GM12878 (cell line): ENCODE data around the gene MFSD8. TPM values are rescaled to one million over a fixed set of nuclear protein-coding genes. Genes with fewer than 3 reads are reported as not detected.

Experiments used
- ATAC-seq: fragments of 200-7000 bp; cut with Tn5 transposase; 3 replicates; pipeline ENCODE4 v1.9.1; 2020; ENCODE audit warnings: mild to moderate bottlenecking, moderate library complexity
- BruUV-seq: library from RNA; stranded (reverse); fragments of 400-500 nt; replicated peaks from 2 replicates; lab custom pipeline; 2021; lab: Mats Ljungman, UMichigan
- CTCF ChIA-PET: fragments of 300-600 bp; sonication (Branson Sonifier 250); formaldehyde crosslinking; extraction: SDS; loops from one replicate; lab custom pipeline; 2021; ENCODE audit warnings: inconsistent platforms; lab: Yijun Ruan, JAX
- POLR2A ChIA-PET: fragments of 350-600 bp; formaldehyde crosslinking; extraction: SDS; loops from one replicate; lab custom pipeline; 2021; ENCODE audit warnings: inconsistent platforms; lab: Charles Lee
- RAD21 ChIA-PET: fragments of 300-600 bp; sonication (Branson Sonifier 250); formaldehyde crosslinking; loops from one replicate; lab custom pipeline; 2023; ENCODE audit warnings: antibody characterized with exemption; ENCODE audit not compliant: unreplicated experiment; lab: Charles Lee
- SMC1A ChIA-PET: fragments of 300-600 bp; sonication (Branson Sonifier 250); formaldehyde crosslinking; loops from one replicate; lab custom pipeline; 2023; ENCODE audit not compliant: unreplicated experiment, uncharacterized antibody; lab: Charles Lee
- DNase-seq: peaks from one replicate; pipeline ENCODE4 v3.0.0-alpha.2; 2011; ENCODE audit warnings: low read depth, low spot score
- FAIRE-seq: peaks from 3 replicates; lab custom pipeline; 2011; peaks lifted over from hg19 to GRCh38; lab: Jason Lieb, UNC
- H2AFZ ChIP-seq: 2 replicates; pipeline ENCODE4 v1.6.0; 2011; ENCODE audit warnings: low read depth, low read length, control low read depth; ENCODE audit not compliant: control insufficient read depth
- H3K27ac ChIP-seq: 2 replicates; pipeline ENCODE4 v1.5.1; 2011; ENCODE audit warnings: control low read depth; ENCODE audit not compliant: control insufficient read depth, insufficient read depth
- H3K27me3 ChIP-seq, 2 experiments: replicated peaks in 1 of 2; 2 replicates each; pipeline versions ENCODE4 v1.6.0 to v1.6.1; 2011; ENCODE audit warnings: low read length in 1 of 2; ENCODE audit not compliant: control insufficient read depth in 2 of 2, insufficient read depth in 2 of 2
- H3K36me3 ChIP-seq, 2 experiments: 2 replicates each; pipeline ENCODE4 v1.5.1; 2011; ENCODE audit warnings: low read length in 1 of 2; ENCODE audit not compliant: control insufficient read depth in 2 of 2, insufficient read depth in 2 of 2
- H3K4me1 ChIP-seq: 2 replicates; pipeline ENCODE4 v1.6.1; 2011; ENCODE audit warnings: mild to moderate bottlenecking, low read length, moderate library complexity, mixed read lengths; ENCODE audit not compliant: control insufficient read depth, insufficient read depth
- H3K4me2 ChIP-seq: 2 replicates; pipeline ENCODE4 v1.6.0; 2011; ENCODE audit warnings: control low read depth; ENCODE audit not compliant: control insufficient read depth, insufficient read depth
- H3K4me3 ChIP-seq: fragments of 200-600 bp; sonication (generic); 2 replicates; pipeline ENCODE4 v1.5.1; 2016
- H3K79me2 ChIP-seq: 2 replicates; pipeline ENCODE4 v1.6.0; 2011; ENCODE audit warnings: low read length; ENCODE audit not compliant: control insufficient read depth, insufficient read depth
- H3K9ac ChIP-seq: 2 replicates; pipeline ENCODE4 v1.8.0; 2011; ENCODE audit warnings: low read length, control low read depth, mixed read lengths; ENCODE audit not compliant: control insufficient read depth, insufficient read depth
- H3K9me3 ChIP-seq: replicated peaks from 3 replicates; pipeline ENCODE4 v1.5.1; 2011; ENCODE audit warnings: mild to moderate bottlenecking, low read length; ENCODE audit not compliant: control insufficient read depth, insufficient read depth
- H4K20me1 ChIP-seq: 2 replicates; pipeline ENCODE4 v1.6.0; 2011; ENCODE audit not compliant: control insufficient read depth, insufficient read depth
- BHLHE40 ChIP-seq, 2 experiments: fragments of 450-650 bp in 1 of 2; IDR thresholded peaks; 2 replicates each; pipeline ENCODE4 v1.6.1; 2011 to 2017; ENCODE audit warnings: low read depth in 2 of 2, borderline replicate concordance in 1 of 2, improper control_type of control experiment in 1 of 2, low read length in 1 of 2, mild to moderate bottlenecking in 1 of 2
- ETV6 ChIP-seq, 2 experiments: fragments of 450-650 bp in 1 of 2; IDR thresholded peaks in 1 of 2; conservative IDR thresholded peaks in 1 of 2; 2 replicates each; pipeline ENCODE4 v1.6.1; 2014; ENCODE audit warnings: antibody characterized with exemption in 1 of 2, borderline replicate concordance in 1 of 2, low read depth in 1 of 2, mild to moderate bottlenecking in 1 of 2, moderate library complexity in 1 of 2
- HDAC2 ChIP-seq: fragments of 200-600 bp; sonication (generic); IDR thresholded peaks from 2 replicates; pipeline ENCODE4 v1.6.1; 2017
- LARP7 ChIP-seq: fragments of 450-650 bp; IDR thresholded peaks from 2 replicates; pipeline ENCODE4 v1.6.1; 2017; ENCODE audit warnings: mild to moderate bottlenecking
- NKRF ChIP-seq: fragments of 450-650 bp; conservative IDR thresholded peaks from 2 replicates; pipeline ENCODE4 v1.6.1; 2017; ENCODE audit warnings: mild to moderate bottlenecking, moderate library complexity
- POLR2AphosphoS2 ChIP-seq: IDR thresholded peaks from 2 replicates; pipeline ENCODE4 v1.6.1; 2011; ENCODE audit warnings: low read depth, mild to moderate bottlenecking, low read length, improper control_type of control experiment, moderate library complexity
- RAD21 ChIP-seq: IDR thresholded peaks from 2 replicates; pipeline ENCODE4 v1.6.1; 2011; ENCODE audit warnings: mild to moderate bottlenecking, low read depth, low read length, moderate library complexity; ENCODE audit not compliant: insufficient read depth
- SMC3 ChIP-seq: IDR thresholded peaks from 2 replicates; pipeline ENCODE4 v1.6.1; 2011; ENCODE audit warnings: low read length, improper control_type of control experiment, borderline replicate concordance
- TARDBP ChIP-seq: IDR thresholded peaks from 2 replicates; pipeline ENCODE4 v1.6.1; 2016; ENCODE audit warnings: borderline replicate concordance
- USF2 ChIP-seq: IDR thresholded peaks from 2 replicates; pipeline ENCODE4 v1.6.1; 2011; ENCODE audit warnings: low read depth, low read length, improper control_type of control experiment, borderline replicate concordance
- ZBTB33 ChIP-seq: fragments of 450-650 bp; IDR thresholded peaks from 2 replicates; pipeline ENCODE4 v1.6.1; 2017; ENCODE audit warnings: mild to moderate bottlenecking
- ZNF592 ChIP-seq: fragments of 450-650 bp; IDR thresholded peaks from 2 replicates; pipeline ENCODE4 v1.6.1; 2017; ENCODE audit warnings: mild to moderate bottlenecking, moderate library complexity
- in situ Hi-C: fragments of 300-500 bp; cut with MboI; formaldehyde crosslinking; loops from 9 replicates; pipeline ENCODE4 v1.14.3; 2018; ENCODE audit warnings: mixed read lengths
- intact Hi-C: fragments of 100-400 bp; cut with micrococcal nuclease; formaldehyde crosslinking; loops from one replicate; pipeline ENCODE4 v1.14.2; 2022; ENCODE audit not compliant: unreplicated experiment
- polyA plus RNA-seq, 11 experiments: library from polyadenylated mRNA; depleted of rRNA in 4 of 11; unstranded in 6 of 11; stranded (reverse) in 5 of 11; fragments of >200 nt; fragmentation: Nextera tagmentation in 4 of 11; fragmentation: Illumina TruSeq in 1 of 11; extraction: Ambion mirVana in 4 of 11; extraction: Trizol in 1 of 11; gene quantifications; 1 replicate in 1 of 11; 2 replicates in 10 of 11; pipeline versions ENCODE4 v1.2.1 to v1.2.3, GENCODE V29; 2011 to 2016; ENCODE audit warnings: inconsistent platforms in 2 of 11, missing spikeins in 2 of 11, low read depth in 1 of 11
- total RNA-seq, 4 experiments: library from RNA; depleted of rRNA in 3 of 4; stranded (reverse); fragments of >200 nt in 3 of 4; fragmentation: Illumina TruSeq in 1 of 4; extraction: Trizol in 1 of 4; gene quantifications; 2 replicates each; pipeline versions ENCODE4 v1.2.1 to v1.2.3, GENCODE V29; 2013 to 2021

The MFSD8 gene
- total and polyA plus RNA-seq, 10 of the 15 experiments (the other 5 are each of a cell fraction or from before 2014, with no cell fraction given) = 12.7 to 29.9 (median 18.4) TPM

- Histone ChIP-seq H3K4me3 (no peak overlapping the region), H3K27me3 (no peaks in the 10 kb centered on the region), H3K4me1 (no peaks in the 10 kb centered on the region), H3K36me3 (peaks cover 0 to 8% of the 10 kb centered on the region in 2 experiments; a peak in 2 of 4 replicates), H3K79me2 (no peaks in the 10 kb centered on the region), H2AFZ (no peak overlapping the region), H3K27ac (no peak overlapping the region), H3K4me2 (no peak overlapping the region), H3K9me3 (no peaks in the 10 kb centered on the region), H3K9ac (no peak overlapping the region), H4K20me1 (no peaks in the 10 kb centered on the region)
- no peak for ATAC-seq
- ChIA-PET CTCF (interaction anchor here (2.1 kb wide), 1 partner anchor 48 kb away, joined by 6 read pairs; the partner anchor contains the start of genes ABHD18 and MFSD8), POLR2A (interaction anchor here (0.6 to 1.7 kb wide), 2 partner anchors 29 to 68 kb away, joined by 4 read pairs; no protein-coding TSS in a partner anchor), RAD21 (interaction anchor here (0.5 kb wide), 1 partner anchor 282 kb away, joined by 3 read pairs; no protein-coding TSS in a partner anchor), SMC1A (interaction anchor here (0.9 to 1.4 kb wide), 5 partner anchors 10 to 32 kb away, joined by 3 to 5 read pairs (median 4); no protein-coding TSS in a partner anchor)
- in situ Hi-C loops (no loop called here), intact Hi-C loops (no loop called here)
- BruUV-seq = no TSS peak
- no peak for FAIRE-seq
- DNase-seq = no peak
- TF ChIP-seq HDAC2 (no peak), POLR2AphosphoS2 (no peak), ZNF592 (no peak), RAD21 (no peak), BHLHE40 (IDR thresholded peaks at IDR 0.05; ENCODE audit: borderline replicate concordance in 1 of 2, low read depth in 2 of 2, low read length in 1 of 2) (no peak), NKRF (no peak), SMC3 (no peak), ZBTB33 (no peak), TARDBP (no peak), LARP7 (no peak), USF2 (no peak), ETV6 (conservative IDR thresholded peaks at IDR 0.05 in 1 of 2, IDR thresholded peaks at IDR 0.05 in 1 of 2; ENCODE audit: borderline replicate concordance in 1 of 2, low read depth in 1 of 2) (no peak)
These were observed 47.8 kb downstream of the MFSD8 start for GRCh38 chr4:127917151-127917550.
